GM19467 (cell line): ENCODE data around the gene TCP11L2.
"Not testable (repeated sequence)": the region's sequence is repeated elsewhere in the genome, so short reads cannot be mapped to it uniquely, and the experiment has no call there.

Source experiments
- ATAC-seq: cut with Tn5 transposase; IDR thresholded peaks from one replicate; pipeline ENCODE4 v1.9.1; 2021; ENCODE audit warnings: mild to moderate bottlenecking, moderate library complexity; ENCODE audit not compliant: unreplicated experiment

TCP11L2 gene

DNA sequence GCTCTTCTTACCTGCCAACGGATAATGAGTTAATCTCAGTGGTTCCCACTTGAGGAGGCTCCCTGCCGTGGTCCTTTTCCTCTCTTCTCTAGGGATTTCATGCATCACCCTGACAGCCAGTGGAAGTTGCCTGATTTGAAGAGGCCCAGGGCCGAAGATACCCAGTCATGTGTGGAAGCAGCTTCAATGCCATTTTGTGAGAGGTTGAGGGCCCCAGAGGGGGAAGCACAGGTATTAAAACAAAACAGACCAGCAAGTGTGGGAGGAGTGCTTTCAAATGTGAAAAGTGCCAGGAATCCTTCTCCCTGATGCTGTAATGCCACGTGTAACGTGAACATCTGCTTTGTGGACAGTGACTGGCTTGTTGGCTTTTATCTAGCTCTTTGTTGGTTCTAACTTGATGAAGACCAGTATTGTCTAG lies 1.5 kb downstream of the TCP11L2 start:
- ATAC-seq = no peak

DNA sequence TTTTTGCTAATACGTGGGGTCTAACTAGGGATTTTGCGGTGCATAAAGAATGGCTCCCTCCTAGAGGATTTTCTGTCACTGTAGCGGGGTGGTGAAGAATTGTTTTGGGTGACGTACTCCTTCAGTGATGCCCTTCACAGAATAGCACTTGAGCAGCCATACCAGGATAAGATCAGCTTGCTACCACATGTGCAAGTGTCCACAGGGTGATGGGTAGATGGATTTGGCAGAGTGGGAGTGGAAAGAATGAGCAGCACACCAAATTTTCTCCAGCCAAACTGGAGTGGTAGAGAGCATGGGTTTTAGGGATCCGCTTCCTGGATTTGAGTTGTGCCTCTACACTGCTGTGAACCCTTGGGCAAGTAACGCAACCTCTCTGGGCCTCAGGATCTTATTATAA lies 2.3 kb downstream of the TCP11L2 start:
- ATAC-seq = no peak

DNA sequence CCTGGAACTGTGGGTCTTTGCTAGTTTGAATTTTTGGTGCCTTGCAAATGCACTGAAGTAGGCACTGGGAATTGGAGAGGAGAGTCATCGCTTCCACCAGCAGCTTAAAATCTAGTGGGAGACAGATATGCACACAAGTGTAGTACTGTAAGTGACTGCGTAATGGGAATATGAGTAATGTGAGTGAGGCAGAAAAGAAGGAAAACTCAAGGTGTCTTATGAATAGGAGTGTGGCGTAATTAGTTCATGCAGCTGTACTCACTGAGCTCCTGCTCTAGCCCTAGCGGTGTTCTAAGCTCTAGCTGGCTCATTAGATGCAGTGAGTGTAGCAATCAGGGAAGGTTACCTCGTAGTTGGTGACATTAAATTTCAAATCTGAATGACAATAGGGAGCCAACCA lies 2.8 kb downstream of the TCP11L2 start:
- no peak for ATAC-seq

DNA sequence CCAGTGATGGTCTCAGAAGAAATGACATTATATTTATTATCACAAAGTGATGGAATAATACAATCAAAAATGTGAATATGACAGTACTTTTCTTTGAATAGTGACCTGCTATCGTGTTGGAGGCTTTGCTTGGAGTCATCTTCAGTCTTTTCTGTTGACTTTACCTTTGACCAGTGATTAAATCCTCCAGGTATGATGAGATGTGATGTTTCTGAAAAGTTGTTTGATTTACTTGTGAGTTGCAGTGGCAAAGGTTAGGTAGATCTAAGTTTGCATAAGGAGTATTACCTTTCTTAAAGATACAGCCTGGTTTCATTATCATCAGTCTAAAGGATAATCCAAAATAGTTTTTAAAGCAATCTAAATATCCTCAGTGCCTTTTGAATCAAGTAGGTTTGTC lies 4.6 kb downstream of the TCP11L2 start:
- ATAC-seq = no peak

DNA sequence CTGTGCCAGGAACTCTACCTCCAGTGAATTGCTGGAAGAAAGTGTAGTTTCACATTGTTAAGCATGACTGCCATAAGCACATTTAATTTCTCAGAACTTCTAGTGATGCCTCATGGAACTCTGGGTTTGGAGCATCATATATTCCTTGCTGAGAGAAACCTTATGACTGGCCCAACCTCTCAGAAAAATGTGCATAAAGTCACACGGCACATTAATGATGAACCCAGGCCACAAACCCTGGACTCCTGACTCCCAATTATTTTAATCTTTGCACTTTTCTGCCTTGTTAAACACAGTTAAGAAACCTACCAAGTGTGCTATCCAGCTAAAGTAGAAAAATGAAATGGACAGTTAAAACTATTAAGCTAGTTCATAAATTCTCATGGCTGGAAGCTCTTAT lies 5.6 kb downstream of the TCP11L2 start:
- ATAC-seq = no peak

DNA sequence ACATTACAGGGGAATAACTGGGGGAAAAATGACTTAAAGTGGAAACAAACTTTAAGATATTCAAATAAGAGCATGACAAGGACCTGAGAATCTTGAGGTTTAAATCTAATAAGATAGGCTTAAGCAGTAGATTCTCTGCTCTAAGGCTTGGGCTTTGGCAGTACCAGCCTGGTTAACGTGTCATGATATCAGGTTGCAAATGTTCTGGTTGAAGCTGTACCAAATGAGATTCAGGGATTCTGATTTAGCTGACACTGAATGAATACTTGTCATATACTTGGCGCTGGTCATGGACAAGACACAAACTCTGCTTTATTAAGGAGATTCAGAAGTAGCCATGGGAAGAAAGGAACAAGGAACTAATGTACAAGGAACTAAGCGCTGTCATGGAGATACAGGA lies 6.1 kb downstream of the TCP11L2 start:
- ATAC-seq = no peak

DNA sequence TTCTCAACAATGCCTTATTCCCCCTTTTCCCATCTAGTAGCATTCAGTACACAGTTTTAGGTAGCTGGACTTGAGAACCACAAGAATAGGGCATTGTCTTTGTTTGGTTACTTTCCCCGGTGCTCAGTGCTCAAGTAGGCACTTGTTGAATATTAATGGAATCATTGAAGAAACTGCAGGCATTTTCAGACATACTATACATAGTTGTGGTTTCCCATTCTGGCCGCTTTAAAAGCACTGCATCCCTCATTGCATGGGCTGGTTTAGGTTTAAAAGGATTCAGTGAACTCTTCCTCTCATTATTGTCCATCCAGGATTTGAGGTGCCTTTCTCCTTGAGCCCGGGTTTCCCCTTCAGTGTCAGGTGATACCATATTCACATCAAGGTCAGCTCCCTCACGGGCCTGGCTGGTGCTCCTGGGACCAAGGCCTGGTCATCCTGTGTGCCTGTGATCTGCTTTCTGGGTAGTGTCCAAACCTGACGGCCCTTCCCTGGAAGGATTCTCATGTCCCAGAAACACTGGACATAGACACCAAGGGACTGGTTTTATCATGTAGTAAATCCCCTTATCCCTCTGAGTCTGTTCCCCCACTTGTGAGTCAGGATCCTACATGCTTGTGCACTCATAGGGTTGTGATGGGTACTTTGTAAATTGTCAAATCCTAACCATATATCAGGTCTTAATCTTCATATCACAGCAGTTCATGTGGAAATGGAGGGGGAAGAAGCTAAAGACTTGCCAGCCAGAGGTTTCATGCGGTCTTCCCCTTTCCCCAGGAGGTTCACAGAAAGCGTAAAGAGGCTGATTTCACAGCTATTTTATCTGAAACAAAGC lies 7.4 kb downstream of the TCP11L2 start:
- no peak for ATAC-seq

DNA sequence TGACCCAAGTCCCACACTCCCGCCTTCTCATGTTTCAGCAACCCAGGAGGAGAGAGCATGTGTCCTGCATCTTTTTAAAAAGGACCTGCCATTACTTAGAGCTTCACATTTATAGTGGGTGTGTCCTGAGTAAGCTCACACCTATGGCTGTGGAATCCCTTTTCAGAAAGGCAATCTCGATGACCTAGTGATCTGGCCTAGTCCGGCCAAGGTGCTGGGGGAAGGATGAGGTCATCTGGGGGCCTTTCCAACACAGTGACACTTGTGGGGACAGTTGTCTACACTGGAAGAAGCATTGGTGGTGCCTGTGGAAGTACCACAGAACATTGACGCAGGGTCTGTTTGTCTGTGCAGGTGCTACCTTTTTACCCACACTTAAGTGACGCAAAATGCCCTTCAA lies 8.2 kb downstream of the TCP11L2 start:
- ATAC-seq = no peak

DNA sequence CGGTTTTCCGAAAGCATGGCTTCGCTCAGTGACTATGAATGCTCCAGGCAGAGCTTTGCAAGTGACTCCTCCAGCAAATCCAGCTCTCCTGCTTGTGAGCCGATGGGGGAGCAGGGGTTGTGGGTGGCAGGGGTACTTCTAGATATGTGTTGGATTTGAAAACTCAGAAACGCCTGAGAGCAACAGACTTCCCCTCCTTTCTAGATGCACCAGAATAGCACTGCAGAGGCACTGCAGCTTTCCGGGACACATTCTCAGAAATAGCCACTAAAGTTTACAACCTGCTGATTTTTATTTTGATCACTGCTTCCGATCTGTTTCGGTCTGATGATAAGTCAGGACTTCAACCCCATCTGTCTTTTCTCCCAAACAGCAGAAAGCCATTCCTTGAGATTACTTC lies 8.6 kb downstream of the TCP11L2 start:
- no peak for ATAC-seq

DNA sequence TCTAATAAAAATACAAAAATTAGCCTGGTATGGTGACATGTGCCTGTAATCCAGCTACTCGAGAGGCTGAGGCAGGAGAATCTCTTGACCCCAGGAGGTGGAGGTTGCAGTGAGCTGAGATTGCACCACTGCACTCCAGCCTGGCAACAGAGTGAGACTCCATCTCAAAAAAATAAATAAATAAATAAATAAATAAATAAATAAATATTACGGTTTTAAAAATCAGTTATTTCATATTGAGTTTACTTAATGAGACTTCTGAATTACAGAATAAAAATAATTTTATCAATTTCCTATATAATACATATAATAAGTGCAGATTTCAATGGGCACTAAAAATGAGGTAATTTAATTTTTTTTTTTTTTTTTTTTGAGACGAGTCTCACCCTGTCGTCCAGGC lies 10.9 kb downstream of the TCP11L2 start:
- ATAC-seq = not testable (repeated sequence)

DNA sequence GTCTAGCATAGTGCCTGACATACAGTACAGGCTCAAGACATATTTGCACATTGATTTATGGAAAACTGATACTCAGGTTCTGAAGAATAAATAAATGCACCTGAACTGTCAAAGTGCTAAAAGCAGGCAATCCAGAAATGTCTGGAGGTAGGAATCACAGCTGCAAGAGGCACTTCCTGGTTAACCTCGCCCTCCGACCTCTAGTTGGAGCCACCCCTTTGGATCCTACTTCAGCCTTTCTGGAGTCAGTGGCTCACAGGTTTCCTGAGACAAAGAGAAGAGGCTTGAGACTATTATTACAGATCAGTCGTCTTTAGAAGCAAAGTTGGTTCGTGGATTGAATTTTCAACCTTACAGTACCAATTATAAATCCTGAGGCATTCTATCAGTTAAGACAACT lies 13.0 kb downstream of the TCP11L2 start:
- no peak for ATAC-seq

DNA sequence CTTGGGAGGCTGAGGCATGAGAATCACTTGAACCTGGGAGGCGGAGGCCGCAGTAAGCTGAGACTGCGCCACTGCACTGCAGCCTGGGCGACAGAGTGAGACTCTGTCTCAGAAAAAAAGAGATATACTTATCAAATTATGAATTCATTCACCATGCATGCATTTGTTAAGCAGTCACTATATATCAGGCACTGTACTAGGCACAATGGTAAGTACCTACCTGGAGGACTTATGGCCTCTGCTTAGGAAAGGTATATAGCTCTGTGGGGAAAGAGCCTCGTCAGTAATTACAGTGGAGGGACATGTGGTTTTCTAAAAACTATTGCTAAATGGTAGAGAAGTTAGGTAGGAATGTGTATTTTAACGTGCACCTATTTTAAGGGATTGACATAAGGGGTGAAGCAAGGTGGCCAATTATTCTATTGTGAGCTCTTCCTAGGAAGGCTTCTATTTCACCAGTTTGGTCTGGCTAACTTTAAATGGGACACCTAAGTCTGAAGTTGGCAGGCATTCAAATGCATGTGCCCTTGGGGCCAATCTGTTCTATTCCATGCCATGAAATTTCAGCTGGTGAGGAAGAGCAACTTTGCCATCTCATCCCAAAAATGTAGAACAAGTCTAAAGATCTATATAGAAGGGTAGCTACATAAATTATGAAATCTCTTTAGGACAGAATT lies 15.0 kb downstream of the TCP11L2 start:
- no peak for ATAC-seq

DNA sequence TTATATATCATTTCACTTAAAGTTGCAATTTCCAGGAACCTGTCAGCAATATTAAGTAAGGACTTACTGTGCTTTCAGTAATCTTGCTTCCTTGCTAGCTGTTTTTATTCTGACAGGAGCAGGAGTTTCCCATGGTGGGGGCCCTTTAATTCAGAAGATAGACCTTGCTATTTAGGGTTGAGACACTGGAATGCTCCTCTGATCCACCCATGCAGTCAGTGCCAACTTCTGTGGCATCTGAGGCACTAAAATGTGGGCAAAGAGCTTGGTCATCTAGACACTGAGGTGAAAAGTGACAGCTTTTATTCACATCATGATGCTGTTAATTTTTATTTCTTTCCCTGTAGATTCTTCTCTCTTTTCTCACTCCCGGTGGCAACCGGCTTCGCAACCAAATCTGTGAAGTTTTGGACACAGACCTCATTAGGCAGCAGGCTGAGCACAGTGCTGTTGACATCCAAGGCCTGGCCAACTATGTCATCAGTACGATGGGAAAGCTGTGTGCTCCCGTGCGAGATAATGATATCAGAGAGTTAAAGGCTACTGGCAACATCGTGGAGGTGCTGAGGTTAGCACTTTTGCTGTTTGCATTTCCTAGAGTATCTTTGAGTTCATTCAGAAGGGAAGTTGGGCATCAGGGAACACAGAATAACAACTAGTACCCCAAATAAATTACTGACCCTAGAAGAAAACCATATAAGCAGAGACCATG lies 18.8 kb downstream of the TCP11L2 start:
- ATAC-seq = no peak

DNA sequence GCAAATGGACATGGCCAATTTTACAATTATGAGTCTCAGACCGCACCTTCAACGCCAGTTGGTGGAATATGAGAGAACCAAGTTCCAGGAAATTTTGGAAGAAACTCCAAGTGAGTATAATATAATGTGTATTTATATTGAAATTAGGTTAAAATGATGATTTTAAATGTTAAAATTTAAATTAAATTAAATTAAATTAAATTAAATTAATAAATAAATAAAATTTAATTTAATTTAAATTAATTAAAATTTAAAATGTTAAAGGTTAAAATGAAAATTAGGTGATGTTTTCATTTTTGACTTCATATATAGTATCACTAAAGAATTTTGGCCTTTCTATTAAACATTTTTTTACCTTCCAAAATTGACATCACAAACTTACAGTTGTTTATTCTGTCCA lies 21.0 kb downstream of the TCP11L2 start:
- ATAC-seq = no peak

DNA sequence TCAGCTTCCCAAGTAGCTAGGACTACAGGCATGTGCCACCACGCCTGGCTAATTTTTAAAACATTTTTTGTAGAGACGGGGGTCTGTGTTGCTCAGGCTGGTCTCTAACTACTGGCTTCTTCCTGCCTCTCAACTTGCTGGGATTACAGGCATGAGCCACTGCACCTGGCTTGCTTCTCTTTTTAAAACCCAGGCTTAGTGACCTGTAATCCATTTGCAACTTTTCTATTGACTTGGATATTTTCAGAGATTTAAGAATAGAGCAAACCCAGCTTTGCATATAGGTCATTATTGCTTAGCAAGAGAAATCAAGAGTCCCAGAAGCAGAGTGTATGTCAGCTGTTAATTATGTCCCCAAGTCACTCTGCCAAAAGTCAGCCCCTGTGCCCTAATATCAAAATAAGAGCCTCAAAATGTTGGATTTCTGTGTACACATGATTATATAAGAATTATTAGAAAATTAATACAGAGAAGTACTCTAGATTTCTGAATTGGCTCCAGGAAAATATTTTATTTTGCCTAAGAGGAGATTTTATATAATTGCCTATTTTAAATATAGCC lies 24.9 kb downstream of the TCP11L2 start:
- ATAC-seq = no peak

DNA sequence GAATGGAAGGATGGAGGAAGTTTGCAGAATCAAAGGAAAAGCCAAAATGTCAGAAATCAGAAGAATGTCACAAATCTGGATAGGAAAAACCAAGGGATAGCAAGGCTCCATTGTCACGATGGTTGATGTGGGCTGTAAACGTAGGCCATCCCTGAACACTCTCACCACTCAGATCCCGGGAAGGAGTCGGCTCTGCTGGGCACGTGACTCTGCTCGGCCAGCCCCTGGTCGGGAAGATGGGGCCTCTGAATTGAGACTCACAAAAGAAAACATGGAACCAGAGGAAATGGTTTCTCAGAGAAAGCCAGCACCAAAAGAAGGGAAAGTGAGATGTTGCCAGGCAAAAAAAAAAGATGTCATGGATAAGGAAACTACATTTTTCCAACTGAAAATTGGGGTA lies 26.2 kb downstream of the TCP11L2 start:
- ATAC-seq = no peak

DNA sequence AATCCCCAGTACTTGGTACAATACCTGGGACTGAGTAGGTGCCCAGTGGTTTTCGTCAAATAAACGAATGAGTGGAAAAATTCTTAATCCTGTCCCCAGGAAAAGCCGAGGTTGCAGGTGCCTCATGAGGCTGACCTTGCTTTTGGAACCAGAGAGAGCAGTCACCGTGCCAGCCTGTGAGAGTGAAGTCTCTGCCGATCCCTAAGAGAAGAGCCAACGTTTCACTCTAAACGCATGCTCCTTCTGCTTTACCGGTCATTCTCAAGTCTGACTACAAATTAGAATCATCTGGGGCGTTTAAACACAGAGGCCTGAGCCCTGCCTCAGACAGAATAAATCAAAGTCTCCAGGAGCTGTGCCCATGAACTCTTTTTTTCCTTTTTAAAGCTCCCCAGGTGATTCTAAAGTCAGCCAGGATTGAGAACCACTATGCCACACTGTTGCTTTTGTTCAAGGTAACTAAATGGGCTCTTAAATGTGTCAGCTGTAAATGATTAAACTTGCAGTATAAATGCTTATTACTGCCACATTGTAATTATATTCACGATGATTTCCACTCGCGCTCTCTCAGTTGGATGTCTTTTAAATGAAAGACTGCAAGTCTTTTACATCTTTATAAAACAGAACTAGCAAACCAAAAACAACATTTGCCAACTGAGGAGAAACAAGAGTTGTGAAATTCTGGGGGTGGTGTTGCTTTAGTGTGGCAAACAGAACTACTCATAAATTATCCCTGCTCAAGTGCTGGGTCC lies 26.9 kb downstream of the TCP11L2 start:
- no peak for ATAC-seq

DNA sequence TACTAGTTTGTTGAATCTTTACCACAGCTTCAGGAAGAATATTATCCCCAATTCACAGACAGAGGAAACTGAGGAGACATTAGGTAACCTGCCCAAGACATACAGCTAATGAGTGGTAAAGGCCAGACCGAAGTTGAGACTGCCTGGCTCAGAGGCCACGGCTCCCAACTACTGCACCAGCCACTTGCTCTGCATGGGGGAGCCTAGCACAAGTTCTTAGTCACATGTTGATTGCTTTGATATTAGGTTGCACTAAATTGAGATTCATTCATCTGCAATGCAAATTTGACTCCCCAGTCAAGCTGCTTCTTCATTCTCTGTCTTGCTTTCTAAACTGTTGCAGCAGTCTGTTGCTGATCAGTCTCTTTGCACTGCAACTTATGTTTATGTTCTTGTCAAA lies 29.1 kb downstream of the TCP11L2 start:
- no peak for ATAC-seq

DNA sequence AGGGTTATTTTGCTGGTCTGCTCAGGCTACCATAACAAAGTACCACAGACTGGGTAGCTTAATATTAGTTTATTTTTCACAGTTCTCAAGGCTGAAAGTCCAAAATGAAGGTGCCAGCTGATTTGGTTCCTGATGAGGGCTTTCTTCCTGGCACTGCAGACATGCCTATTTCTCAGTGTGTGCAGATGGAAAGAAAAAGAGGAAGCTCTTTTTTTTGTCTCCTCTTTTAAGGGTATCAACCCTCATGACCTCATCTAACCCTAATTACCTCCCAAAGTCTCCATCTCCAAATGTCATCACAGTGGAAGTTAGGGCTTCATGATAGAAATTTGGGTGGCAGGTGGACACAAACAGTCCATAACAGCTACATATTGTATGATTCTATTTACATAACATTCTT lies 30.0 kb downstream of the TCP11L2 start:
- no peak for ATAC-seq

DNA sequence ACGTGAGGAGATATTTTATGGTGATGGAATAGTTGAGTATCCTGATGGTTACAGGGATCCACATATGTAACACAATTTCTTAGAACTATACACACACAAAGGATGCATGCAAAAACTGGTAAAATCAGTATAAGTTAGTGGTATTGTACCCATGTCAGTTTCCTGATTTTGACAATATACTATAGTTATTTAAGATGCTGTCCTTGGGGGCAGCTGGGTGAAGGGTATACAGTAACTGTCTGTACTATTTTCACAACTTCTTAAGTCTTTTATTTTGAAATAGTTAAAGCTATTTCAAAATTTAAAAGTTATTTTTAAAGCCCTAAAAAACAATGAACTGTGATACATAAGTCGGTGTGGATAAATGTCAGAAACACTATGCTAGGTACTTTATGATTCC lies 30.5 kb downstream of the TCP11L2 start:
- ATAC-seq = no peak

DNA sequence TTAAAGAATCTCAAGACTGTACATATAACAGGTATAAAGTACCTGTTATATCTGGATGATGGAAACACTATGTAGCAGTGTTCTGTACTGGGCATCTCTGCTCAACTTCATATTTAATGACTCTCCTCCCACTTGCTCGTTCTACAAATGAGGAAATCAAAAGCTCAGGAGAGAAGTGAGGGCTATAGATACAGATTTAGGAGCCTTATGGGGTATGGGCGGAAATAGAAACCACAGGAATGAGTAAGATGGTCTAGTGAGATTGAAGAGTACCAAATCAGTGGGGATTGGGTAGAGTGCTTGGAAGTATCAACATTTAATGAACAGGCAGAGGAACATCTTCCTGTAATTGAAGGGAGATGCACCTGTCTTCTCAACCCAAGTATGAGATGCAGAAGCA lies 31.2 kb downstream of the TCP11L2 start:
- no peak for ATAC-seq
